ENCODE measurements around the gene ZNF98. TPM values are rescaled to one million over a fixed set of nuclear protein-coding genes. Genes with fewer than 3 reads are reported as not detected.

Gene ZNF98
- total RNA-seq, 2 donors from 2014 or later = not detected

- no peaks in the 10 kb centered on the region for H3K36me3 ChIP-seq (ENCODE audit: control insufficient read depth, insufficient read depth, low read length)
- no peaks in the 10 kb centered on the region for H3K4me1 ChIP-seq (ENCODE audit: control insufficient read depth, insufficient read depth, low read length)
- TF ChIP-seq, protein P1, sequence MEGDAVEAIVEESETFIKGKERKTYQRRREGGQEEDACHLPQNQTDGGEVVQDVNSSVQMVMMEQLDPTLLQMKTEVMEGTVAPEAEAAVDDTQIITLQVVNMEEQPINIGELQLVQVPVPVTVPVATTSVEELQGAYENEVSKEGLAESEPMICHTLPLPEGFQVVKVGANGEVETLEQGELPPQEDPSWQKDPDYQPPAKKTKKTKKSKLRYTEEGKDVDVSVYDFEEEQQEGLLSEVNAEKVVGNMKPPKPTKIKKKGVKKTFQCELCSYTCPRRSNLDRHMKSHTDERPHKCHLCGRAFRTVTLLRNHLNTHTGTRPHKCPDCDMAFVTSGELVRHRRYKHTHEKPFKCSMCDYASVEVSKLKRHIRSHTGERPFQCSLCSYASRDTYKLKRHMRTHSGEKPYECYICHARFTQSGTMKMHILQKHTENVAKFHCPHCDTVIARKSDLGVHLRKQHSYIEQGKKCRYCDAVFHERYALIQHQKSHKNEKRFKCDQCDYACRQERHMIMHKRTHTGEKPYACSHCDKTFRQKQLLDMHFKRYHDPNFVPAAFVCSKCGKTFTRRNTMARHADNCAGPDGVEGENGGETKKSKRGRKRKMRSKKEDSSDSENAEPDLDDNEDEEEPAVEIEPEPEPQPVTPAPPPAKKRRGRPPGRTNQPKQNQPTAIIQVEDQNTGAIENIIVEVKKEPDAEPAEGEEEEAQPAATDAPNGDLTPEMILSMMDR (conservative IDR thresholded peaks at IDR 0.05) = no peak
- Mint-ChIP-seq H3K9me3 (peaks cover 96% of the 10 kb centered on the region), H3K27ac (no peak overlapping the region), H3K36me3 (ENCODE audit: low read depth) (peaks cover 2% of the 10 kb centered on the region), H3K4me3 (no peak overlapping the region), H3K4me1 (no peaks in the 10 kb centered on the region), H3K27me3 (ENCODE audit: insufficient read depth) (no peaks in the 10 kb centered on the region)
- H3K27me3 ChIP-seq (ENCODE audit: control insufficient read depth, insufficient read depth, low read length, poor library complexity, severe bottlenecking) = no peaks in the 10 kb centered on the region
- no peak overlapping the region for H3K9ac ChIP-seq (ENCODE audit: extremely low read depth, low read length, poor library complexity, severe bottlenecking)
- DNase-seq = no peak
- H3K27ac ChIP-seq (ENCODE audit: low read depth, low read length) = no peak overlapping the region
- WGBS, 2 experiments (ENCODE audit: insufficient coverage in 1 of 2, insufficient read length in 1 of 2) = 79 to 87% methylated on average over 5 to 20 of the region's 20 CpGs
- peaks cover 68% of the 10 kb centered on the region for H3K9me3 ChIP-seq (ENCODE audit: control insufficient read depth, low read length)
- no peak overlapping the region for H3K4me3 ChIP-seq (ENCODE audit: low read length)
Measured at GRCh38 chr19:22421797-22422196, 349 bp downstream of the ZNF98 start.

- no peaks in the 10 kb centered on the region for H3K27me3 ChIP-seq (ENCODE audit: control insufficient read depth, insufficient read depth, low read length, poor library complexity, severe bottlenecking)
- no peaks in the 10 kb centered on the region for H3K27me3 Mint-ChIP-seq (ENCODE audit: insufficient read depth)
- H3K27ac ChIP-seq (ENCODE audit: low read depth, low read length) = no peak overlapping the region
- H3K4me3 Mint-ChIP-seq = no peak overlapping the region
- no peaks in the 10 kb centered on the region for H3K36me3 ChIP-seq (ENCODE audit: control insufficient read depth, insufficient read depth, low read length)
- H3K36me3 Mint-ChIP-seq (ENCODE audit: low read depth) = no peaks in the 10 kb centered on the region
- H3K4me1 ChIP-seq (ENCODE audit: control insufficient read depth, insufficient read depth, low read length) = no peaks in the 10 kb centered on the region
- H3K4me3 ChIP-seq (ENCODE audit: low read length) = no peak overlapping the region
- DNase-seq = no peak
- TF ChIP-seq, protein P1 (conservative IDR thresholded peaks at IDR 0.05) = no peak
- H3K9me3 Mint-ChIP-seq = peaks cover 90% of the 10 kb centered on the region
- no peak overlapping the region for H3K9ac ChIP-seq (ENCODE audit: extremely low read depth, low read length, poor library complexity, severe bottlenecking)
- 14 to 57% methylated on average over 1 to 2 of the region's 2 CpGs for WGBS, 2 experiments (ENCODE audit: insufficient coverage in 1 of 2, insufficient read length in 1 of 2)
- H3K27ac Mint-ChIP-seq = no peak overlapping the region
- no peaks in the 10 kb centered on the region for H3K4me1 Mint-ChIP-seq
- peaks cover 50% of the 10 kb centered on the region for H3K9me3 ChIP-seq (ENCODE audit: control insufficient read depth, low read length)
Measured at GRCh38 chr19:22354665-22355064, 67.5 kb downstream of the ZNF98 start.

Other genes starting within 250 kb of the ZNF98 start
- not detected for gene ZNF676, start 225.4 kb downstream of the ZNF98 start, total RNA-seq
- not detected for gene ZNF729, start 135.9 kb downstream of the ZNF98 start, total RNA-seq
- not detected for gene ZNF492, start 212.0 kb upstream of the ZNF98 start, total RNA-seq

Measured in endodermal cell (in vitro differentiated cells).